Coronary artery (tissue), 2 donors: ENCODE measurements around the gene RASAL1.
A peak's percentile ranks its signal among the peaks of the same experiment; 100 is the strongest.

Experiments
- DNase-seq: peaks from one replicate; pipeline ENCODE4 v3.0.0-alpha.2; 2017; ENCODE audit warnings: low spot score
- H3K27ac ChIP-seq, 2 donors: fragments of 200-600 bp; sonication (generic); one replicate each; pipeline ENCODE4 v1.5.1; 2016 to 2019
- H3K4me3 ChIP-seq: fragments of 200-600 bp; sonication (generic); 2 replicates; pipeline ENCODE4 v1.5.1; 2016; ENCODE audit warnings: mild to moderate bottlenecking, moderate library complexity
- TF ChIP-seq, protein P1 (sequence below): fragments of 200-600 bp; sonication (generic); IDR thresholded peaks from one replicate; pipeline ENCODE4 v1.5.1; 2019; ENCODE audit warnings: antibody characterized with exemption

RASAL1 gene

GRCh38 chr12:113089839-113090238 is 45.7 kb downstream of the RASAL1 start:
- no peak overlapping the region for H3K4me3 ChIP-seq
- DNase-seq, result no peak
- no peak overlapping the region for H3K27ac ChIP-seq
- TF ChIP-seq, protein P1, sequence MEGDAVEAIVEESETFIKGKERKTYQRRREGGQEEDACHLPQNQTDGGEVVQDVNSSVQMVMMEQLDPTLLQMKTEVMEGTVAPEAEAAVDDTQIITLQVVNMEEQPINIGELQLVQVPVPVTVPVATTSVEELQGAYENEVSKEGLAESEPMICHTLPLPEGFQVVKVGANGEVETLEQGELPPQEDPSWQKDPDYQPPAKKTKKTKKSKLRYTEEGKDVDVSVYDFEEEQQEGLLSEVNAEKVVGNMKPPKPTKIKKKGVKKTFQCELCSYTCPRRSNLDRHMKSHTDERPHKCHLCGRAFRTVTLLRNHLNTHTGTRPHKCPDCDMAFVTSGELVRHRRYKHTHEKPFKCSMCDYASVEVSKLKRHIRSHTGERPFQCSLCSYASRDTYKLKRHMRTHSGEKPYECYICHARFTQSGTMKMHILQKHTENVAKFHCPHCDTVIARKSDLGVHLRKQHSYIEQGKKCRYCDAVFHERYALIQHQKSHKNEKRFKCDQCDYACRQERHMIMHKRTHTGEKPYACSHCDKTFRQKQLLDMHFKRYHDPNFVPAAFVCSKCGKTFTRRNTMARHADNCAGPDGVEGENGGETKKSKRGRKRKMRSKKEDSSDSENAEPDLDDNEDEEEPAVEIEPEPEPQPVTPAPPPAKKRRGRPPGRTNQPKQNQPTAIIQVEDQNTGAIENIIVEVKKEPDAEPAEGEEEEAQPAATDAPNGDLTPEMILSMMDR, result no peak

DNA sequence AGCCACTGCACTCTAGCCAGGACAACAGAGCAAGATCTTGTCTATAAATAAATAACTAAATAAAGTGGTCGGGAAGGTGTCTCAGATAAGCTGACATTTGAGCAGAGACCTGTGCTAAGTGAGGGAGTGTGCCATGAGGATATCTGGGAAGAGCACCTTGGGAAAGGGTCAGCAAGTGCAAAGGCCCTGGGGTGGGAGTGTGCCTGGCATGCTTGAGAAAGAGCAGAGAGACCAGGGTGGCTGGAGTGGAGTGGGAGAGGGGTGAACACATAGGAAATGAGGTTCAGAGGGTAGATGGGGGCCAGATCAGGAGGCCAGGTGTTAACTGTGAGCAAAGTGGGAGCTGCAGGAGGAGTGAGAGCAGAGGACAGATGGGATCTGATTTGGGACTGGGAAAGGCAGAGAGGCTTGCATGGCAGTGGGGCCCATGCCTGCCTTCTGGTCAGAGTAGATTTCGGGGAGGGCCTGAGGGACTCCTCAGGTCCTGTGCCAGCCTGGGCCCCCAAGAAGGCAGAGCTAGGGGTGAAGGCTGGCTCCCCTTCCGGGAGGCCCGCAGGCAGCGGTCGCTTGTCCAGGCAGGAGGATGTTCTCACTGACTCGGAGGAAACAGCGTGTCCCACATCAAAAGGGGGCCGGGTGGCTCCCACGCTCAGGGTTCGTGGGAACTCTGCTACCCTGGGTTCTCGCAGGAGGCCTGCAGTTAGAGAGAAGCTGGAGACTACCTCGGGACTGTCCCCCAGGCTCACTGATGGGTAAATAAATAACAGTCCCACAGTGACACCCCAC is 46.4 kb downstream of the RASAL1 start:
- DNase-seq, result no peak
- TF ChIP-seq, protein P1, result no peak
- no peak overlapping the region for H3K27ac ChIP-seq
- H3K4me3 ChIP-seq, result no peak overlapping the region

DNA sequence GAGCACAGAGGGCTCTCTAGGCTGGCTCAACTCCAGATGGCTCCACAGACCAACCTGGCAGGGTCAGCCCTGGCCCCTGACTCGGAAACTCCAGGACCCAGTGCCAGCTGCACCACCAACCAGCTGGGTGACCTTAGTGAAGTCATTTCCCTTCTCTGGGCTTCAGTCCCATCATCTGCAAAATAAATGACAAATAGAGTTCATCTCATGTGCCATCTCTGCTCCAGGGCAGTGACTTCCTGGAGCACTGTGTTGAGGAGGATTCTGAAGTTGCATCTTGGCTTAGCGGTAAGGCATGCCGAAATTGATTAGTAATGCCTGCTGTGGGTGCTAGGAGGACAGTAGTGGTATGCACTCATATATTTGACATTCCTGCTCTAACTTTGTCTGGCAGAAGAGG is 47.5 kb downstream of the RASAL1 start:
- H3K27ac ChIP-seq, result no peak overlapping the region
- TF ChIP-seq, protein P1, result no peak
- DNase-seq, result no peak
- no peak overlapping the region for H3K4me3 ChIP-seq

GRCh38 chr12:113087193-113087592 is 48.4 kb downstream of the RASAL1 start:
- TF ChIP-seq, protein P1, result no peak
- no peak for DNase-seq
- no peak overlapping the region for H3K4me3 ChIP-seq
- no peak overlapping the region for H3K27ac ChIP-seq

DNA sequence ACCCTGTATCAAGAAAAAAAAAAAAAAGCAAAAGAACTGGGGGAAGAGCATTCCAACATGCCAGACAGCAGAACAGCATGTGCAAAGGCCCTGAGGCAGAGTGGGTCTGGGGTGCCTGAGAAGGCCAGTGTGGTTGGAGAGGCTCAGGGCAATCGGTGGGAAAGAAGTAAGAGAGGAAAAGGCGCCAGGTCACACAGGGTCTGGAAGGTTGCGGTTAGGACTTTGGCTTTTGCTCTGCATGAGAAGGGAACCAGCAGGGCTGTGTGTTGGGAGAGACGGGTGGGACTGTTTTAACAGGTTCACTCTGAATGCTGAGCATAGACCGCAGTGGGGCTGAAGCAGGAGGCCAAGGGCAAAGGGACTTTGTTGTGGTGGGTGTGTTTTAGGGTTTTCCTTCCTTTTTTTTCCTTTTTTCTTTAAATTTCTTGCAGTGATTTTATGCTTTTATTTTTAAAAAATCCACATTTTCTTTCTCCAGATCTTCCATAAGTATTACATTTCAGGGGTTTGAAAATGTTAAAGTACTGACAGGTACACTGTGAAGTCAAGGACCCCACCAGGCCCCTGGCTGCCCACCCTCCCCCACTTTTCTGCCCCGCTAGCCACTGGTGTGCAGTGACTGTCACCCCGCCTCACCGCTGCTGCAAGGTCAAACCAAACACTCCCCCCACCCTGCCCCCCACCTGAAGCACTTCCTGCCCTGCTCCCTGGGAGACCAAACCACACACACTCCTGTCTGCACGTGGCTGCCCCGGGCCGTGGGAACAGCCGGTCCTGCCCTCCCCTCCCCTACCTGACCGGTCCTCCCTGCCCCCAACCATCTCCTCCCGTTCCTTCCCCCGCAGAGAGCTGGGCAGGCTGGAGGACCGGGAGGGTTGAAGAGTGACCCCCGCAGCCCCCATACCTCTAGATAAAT is 49.1 kb downstream of the RASAL1 start:
- no peak overlapping the region for H3K4me3 ChIP-seq
- TF ChIP-seq, protein P1, result no peak
- H3K27ac ChIP-seq, result no peak overlapping the region
- no peak for DNase-seq

- Histone ChIP-seq H3K4me3 (no peak overlapping the region), H3K27ac (peak overlapping the region in 1 of 2 donors; percentile 37)
- TF ChIP-seq, protein P1, result no peak
- DNase-seq, result no peak
Observed at GRCh38 chr12:113083863-113084435, 51.6 kb downstream of the RASAL1 start.
